Measurements from ENCODE around the gene PGBD5.

Gene PGBD5

GRCh38 chr1:230303822-230304221, 122.3 kb downstream of the PGBD5 start:
- in situ Hi-C loops (cut with HindIII; ENCODE audit: low pct_unique_long_range_greater_than_20kb, low sequenced_read_pairs): no loop called here
- no peak for DNase-seq (ENCODE audit: low read depth in 1 of 2, low spot score in 1 of 2)
- TF ChIP-seq JUND (IDR thresholded peaks at IDR 0.05; ENCODE audit: low read depth): no peak

GRCh38 chr1:230303069-230303468, 123.1 kb downstream of the PGBD5 start:
- in situ Hi-C loops (cut with HindIII; ENCODE audit: low pct_unique_long_range_greater_than_20kb, low sequenced_read_pairs): no loop called here
- DNase-seq (ENCODE audit: low read depth in 1 of 2, low spot score in 1 of 2): no peak

GRCh38 chr1:230301822-230302221, 124.3 kb downstream of the PGBD5 start:
- in situ Hi-C loops (cut with HindIII; ENCODE audit: low pct_unique_long_range_greater_than_20kb, low sequenced_read_pairs): no loop called here
- no peak for DNase-seq (ENCODE audit: low read depth in 1 of 2, low spot score in 1 of 2)
- no peak for TF ChIP-seq JUND (IDR thresholded peaks at IDR 0.05; ENCODE audit: low read depth)

More at GRCh38 chr1:230303069-230303468, 123.1 kb downstream of the PGBD5 start:
- TF ChIP-seq JUND (IDR thresholded peaks at IDR 0.05; ENCODE audit: low read depth): no peak

GRCh38 chr1:230301322-230301721, 124.8 kb downstream of the PGBD5 start:
- in situ Hi-C loops (cut with HindIII; ENCODE audit: low pct_unique_long_range_greater_than_20kb, low sequenced_read_pairs): no loop called here
- DNase-seq (ENCODE audit: low read depth in 1 of 2, low spot score in 1 of 2): no peak
- no peak for TF ChIP-seq JUND (IDR thresholded peaks at IDR 0.05; ENCODE audit: low read depth)

- in situ Hi-C loops (cut with HindIII; ENCODE audit: low pct_unique_long_range_greater_than_20kb, low sequenced_read_pairs): no loop called here
- no peak for TF ChIP-seq JUND (IDR thresholded peaks at IDR 0.05; ENCODE audit: low read depth)
Observed at GRCh38 chr1:230300322-230301301, 125.5 kb downstream of the PGBD5 start.

GRCh38 chr1:230299191-230300006, 126.7 kb downstream of the PGBD5 start:
- DNase-seq (ENCODE audit: low read depth in 1 of 2, low spot score in 1 of 2): no peak
- in situ Hi-C loops (cut with HindIII; ENCODE audit: low pct_unique_long_range_greater_than_20kb, low sequenced_read_pairs): no loop called here
- no peak for TF ChIP-seq JUND (IDR thresholded peaks at IDR 0.05; ENCODE audit: low read depth)

More at GRCh38 chr1:230300322-230301301, 125.5 kb downstream of the PGBD5 start:
- no peak for DNase-seq (ENCODE audit: low read depth in 1 of 2, low spot score in 1 of 2)

- TF ChIP-seq JUND (IDR thresholded peaks at IDR 0.05; ENCODE audit: low read depth): no peak
- DNase-seq (ENCODE audit: low read depth in 1 of 2, low spot score in 1 of 2): no peak
- in situ Hi-C loops (cut with HindIII; ENCODE audit: low pct_unique_long_range_greater_than_20kb, low sequenced_read_pairs): no loop called here
Observed at GRCh38 chr1:230295367-230295766, 130.8 kb downstream of the PGBD5 start.

GRCh38 chr1:230293390-230293700, 132.8 kb downstream of the PGBD5 start:
- in situ Hi-C loops (cut with HindIII; ENCODE audit: low pct_unique_long_range_greater_than_20kb, low sequenced_read_pairs): no loop called here
- no peak for TF ChIP-seq JUND (IDR thresholded peaks at IDR 0.05; ENCODE audit: low read depth)
- DNase-seq (ENCODE audit: low read depth in 1 of 2, low spot score in 1 of 2): no peak

- no peak for TF ChIP-seq JUND (IDR thresholded peaks at IDR 0.05; ENCODE audit: low read depth)
- DNase-seq (ENCODE audit: low read depth in 1 of 2, low spot score in 1 of 2): no peak
- in situ Hi-C loops (cut with HindIII; ENCODE audit: low pct_unique_long_range_greater_than_20kb, low sequenced_read_pairs): no loop called here
Observed at GRCh38 chr1:230292689-230293389, 133.3 kb downstream of the PGBD5 start.

GRCh38 chr1:230291731-230292620, 134.2 kb downstream of the PGBD5 start:
- TF ChIP-seq JUND (IDR thresholded peaks at IDR 0.05; ENCODE audit: low read depth): no peak
- in situ Hi-C loops (cut with HindIII; ENCODE audit: low pct_unique_long_range_greater_than_20kb, low sequenced_read_pairs): no loop called here
- DNase-seq (ENCODE audit: low read depth in 1 of 2, low spot score in 1 of 2): no peak

GRCh38 chr1:230289350-230289644, 136.8 kb downstream of the PGBD5 start:
- no peak for DNase-seq (ENCODE audit: low read depth in 1 of 2, low spot score in 1 of 2)
- TF ChIP-seq JUND (IDR thresholded peaks at IDR 0.05; ENCODE audit: low read depth): no peak
- in situ Hi-C loops (cut with HindIII; ENCODE audit: low pct_unique_long_range_greater_than_20kb, low sequenced_read_pairs): no loop called here
